ENCODE measurements around the gene CCL22. TPM values are rescaled to one million over a fixed set of nuclear protein-coding genes. Genes with fewer than 3 reads are reported as not detected.
"Not testable (repeated sequence)": the region's sequence is repeated elsewhere in the genome, so short reads cannot be mapped to it uniquely, and the experiment has no call there.

CCL22 gene
- total RNA-seq, 1 experiment from 2014 or later: not detected

- no peaks in the 10 kb centered on the region for H3K36me3 ChIP-seq
- no peaks in the 10 kb centered on the region for H3K9me3 ChIP-seq (replicated peaks)
- no peak overlapping the region for H3K4me3 ChIP-seq
- peak in 1 of 2 experiments; percentile 38 for DNase-seq (ENCODE audit: low read depth in 1 of 2, low spot score in 2 of 2)
- H3K27ac ChIP-seq: no peak overlapping the region
- H3K4me1 ChIP-seq (replicated peaks): peaks cover 25% of the 10 kb centered on the region
- H3K27me3 ChIP-seq (replicated peaks): no peaks in the 10 kb centered on the region
Observed at GRCh38 chr16:57386381-57386951, 27.9 kb downstream of the CCL22 start.

- peaks cover 25% of the 10 kb centered on the region for H3K4me1 ChIP-seq (replicated peaks)
- DNase-seq (ENCODE audit: low read depth in 1 of 2, low spot score in 2 of 2): no peak
- no peak overlapping the region for H3K4me3 ChIP-seq
- no peaks in the 10 kb centered on the region for H3K9me3 ChIP-seq (replicated peaks)
- H3K36me3 ChIP-seq: no peaks in the 10 kb centered on the region
- no peak overlapping the region for H3K27ac ChIP-seq
- no peaks in the 10 kb centered on the region for H3K27me3 ChIP-seq (replicated peaks)
Observed at GRCh38 chr16:57387598-57388354, 29.2 kb downstream of the CCL22 start.

GRCh38 chr16:57388359-57389086 lies 29.9 kb downstream of the CCL22 start:
- no peak overlapping the region for H3K4me3 ChIP-seq
- no peaks in the 10 kb centered on the region for H3K9me3 ChIP-seq (replicated peaks)
- peaks cover 24% of the 10 kb centered on the region for H3K4me1 ChIP-seq (replicated peaks)
- DNase-seq (ENCODE audit: low read depth in 1 of 2, low spot score in 2 of 2): no peak
- no peaks in the 10 kb centered on the region for H3K27me3 ChIP-seq (replicated peaks)
- no peaks in the 10 kb centered on the region for H3K36me3 ChIP-seq
- H3K27ac ChIP-seq: no peak overlapping the region

- no peak overlapping the region for H3K4me3 ChIP-seq
- no peak overlapping the region for H3K27ac ChIP-seq
- no peaks in the 10 kb centered on the region for H3K36me3 ChIP-seq
- no peak for DNase-seq (ENCODE audit: low read depth in 1 of 2, low spot score in 2 of 2)
- peaks cover 19% of the 10 kb centered on the region for H3K4me1 ChIP-seq (replicated peaks)
- no peaks in the 10 kb centered on the region for H3K9me3 ChIP-seq (replicated peaks)
- no peaks in the 10 kb centered on the region for H3K27me3 ChIP-seq (replicated peaks)
Observed at GRCh38 chr16:57389087-57389468, 30.5 kb downstream of the CCL22 start.

- no peaks in the 10 kb centered on the region for H3K27me3 ChIP-seq (replicated peaks)
- no peaks in the 10 kb centered on the region for H3K36me3 ChIP-seq
- H3K27ac ChIP-seq: no peak overlapping the region
- no peak for DNase-seq (ENCODE audit: low read depth in 1 of 2, low spot score in 2 of 2)
- no peak overlapping the region for H3K4me3 ChIP-seq
- H3K9me3 ChIP-seq (replicated peaks): no peaks in the 10 kb centered on the region; the same call in 1 of the 2 replicates
- peaks cover 18% of the 10 kb centered on the region for H3K4me1 ChIP-seq (replicated peaks)
Observed at GRCh38 chr16:57390636-57391295, 32.2 kb downstream of the CCL22 start.

- Histone ChIP-seq H3K27ac (no peak overlapping the region), H3K4me1 (replicated peaks) (peaks cover 15% of the 10 kb centered on the region), H3K36me3 (no peaks in the 10 kb centered on the region), H3K27me3 (replicated peaks) (no peaks in the 10 kb centered on the region), H3K9me3 (replicated peaks) (no peaks in the 10 kb centered on the region; the same call in 1 of the 2 replicates), H3K4me3 (no peak overlapping the region)
- DNase-seq (ENCODE audit: low read depth in 1 of 2, low spot score in 2 of 2): no peak
Observed at GRCh38 chr16:57391300-57391699, 32.7 kb downstream of the CCL22 start.

GRCh38 chr16:57391708-57392107 lies 33.1 kb downstream of the CCL22 start:
- Histone ChIP-seq H3K27me3 (replicated peaks) (no peaks in the 10 kb centered on the region), H3K36me3 (no peaks in the 10 kb centered on the region), H3K4me1 (replicated peaks) (peaks cover 11% of the 10 kb centered on the region), H3K4me3 (no peak overlapping the region), H3K9me3 (replicated peaks) (no peaks in the 10 kb centered on the region; the same call in 1 of the 2 replicates), H3K27ac (no peak overlapping the region)
- no peak for DNase-seq (ENCODE audit: low read depth in 1 of 2, low spot score in 2 of 2)

- H3K36me3 ChIP-seq: no peaks in the 10 kb centered on the region
- no peaks in the 10 kb centered on the region for H3K27me3 ChIP-seq (replicated peaks)
- peaks cover 3% of the 10 kb centered on the region; the same call in 1 of the 2 replicates for H3K4me1 ChIP-seq (replicated peaks)
- H3K27ac ChIP-seq: no peak overlapping the region
- DNase-seq (ENCODE audit: low read depth in 1 of 2, low spot score in 2 of 2): no peak
- no peak overlapping the region for H3K4me3 ChIP-seq
- H3K9me3 ChIP-seq (replicated peaks): no peaks in the 10 kb centered on the region; the same call in 1 of the 2 replicates
Observed at GRCh38 chr16:57392694-57393093, 34.1 kb downstream of the CCL22 start.

GRCh38 chr16:57394444-57394843 lies 35.9 kb downstream of the CCL22 start:
- no peaks in the 10 kb centered on the region; the same call in 1 of the 2 replicates for H3K9me3 ChIP-seq (replicated peaks)
- 0 out of 2 replicates have a peak, but pooled peaks cover 3% of the 10 kb centered on the region for H3K4me1 ChIP-seq (replicated peaks)
- H3K36me3 ChIP-seq: no peaks in the 10 kb centered on the region
- no peak for DNase-seq (ENCODE audit: low read depth in 1 of 2, low spot score in 2 of 2)
- no peak overlapping the region for H3K27ac ChIP-seq
- H3K4me3 ChIP-seq: no peak overlapping the region
- H3K27me3 ChIP-seq (replicated peaks): no peaks in the 10 kb centered on the region

- no peak for DNase-seq (ENCODE audit: low read depth in 1 of 2, low spot score in 2 of 2)
- Histone ChIP-seq H3K9me3 (replicated peaks) (no peaks in the 10 kb centered on the region; the same call in 1 of the 2 replicates), H3K27me3 (replicated peaks) (no peaks in the 10 kb centered on the region), H3K36me3 (no peaks in the 10 kb centered on the region), H3K27ac (no peak overlapping the region), H3K4me1 (replicated peaks) (0 out of 2 replicates have a peak, but pooled peaks cover 3% of the 10 kb centered on the region), H3K4me3 (no peak overlapping the region)
Observed at GRCh38 chr16:57395026-57395425, 36.4 kb downstream of the CCL22 start.

GRCh38 chr16:57396786-57397185 lies 38.2 kb downstream of the CCL22 start:
- H3K4me1 ChIP-seq (replicated peaks): 0 out of 2 replicates have a peak, but pooled peaks cover 3% of the 10 kb centered on the region
- no peak overlapping the region for H3K4me3 ChIP-seq
- no peaks in the 10 kb centered on the region; the same call in 1 of the 2 replicates for H3K9me3 ChIP-seq (replicated peaks)
- H3K36me3 ChIP-seq: no peaks in the 10 kb centered on the region
- no peaks in the 10 kb centered on the region for H3K27me3 ChIP-seq (replicated peaks)
- no peak for DNase-seq (ENCODE audit: low read depth in 1 of 2, low spot score in 2 of 2)
- no peak overlapping the region for H3K27ac ChIP-seq

GRCh38 chr16:57397493-57397892 lies 38.9 kb downstream of the CCL22 start:
- H3K27me3 ChIP-seq (replicated peaks); H3K4me1 ChIP-seq (replicated peaks); H3K36me3 ChIP-seq; H3K9me3 ChIP-seq (replicated peaks); DNase-seq (ENCODE audit: low read depth in 1 of 2, low spot score in 2 of 2); H3K27ac ChIP-seq; H3K4me3 ChIP-seq: not testable (repeated sequence)

GRCh38 chr16:57401943-57402640 lies 43.5 kb downstream of the CCL22 start:
- Histone ChIP-seq H3K4me1 (replicated peaks) (no peaks in the 10 kb centered on the region), H3K36me3 (no peaks in the 10 kb centered on the region), H3K27ac (no peak overlapping the region), H3K27me3 (replicated peaks) (peaks cover 4% of the 10 kb centered on the region; the same call in 1 of the 2 replicates), H3K4me3 (no peak overlapping the region), H3K9me3 (replicated peaks) (no peaks in the 10 kb centered on the region)
- no peak for DNase-seq (ENCODE audit: low read depth in 1 of 2, low spot score in 2 of 2)
